Nephron (organoid): ENCODE results near the gene REPS2.

ENCODE experiments used
- H3K27ac Mint-ChIP-seq, 3 experiments: 2 replicates each; pipeline ENCODE4 v1.8.0; 2020; ENCODE audit warnings: mixed read lengths in 3 of 3, mild to moderate bottlenecking in 2 of 3, moderate library complexity in 1 of 3
- H3K27me3 Mint-ChIP-seq: 2 replicates; pipeline ENCODE4 v1.8.0; 2021; ENCODE audit warnings: low read depth, mild to moderate bottlenecking, moderate library complexity, mixed read lengths
- H3K36me3 Mint-ChIP-seq: 2 replicates; pipeline ENCODE4 v1.8.0; 2020; ENCODE audit warnings: low read depth, mixed read lengths
- H3K4me1 Mint-ChIP-seq: 2 replicates; pipeline ENCODE4 v1.8.0; 2020; ENCODE audit warnings: mixed read lengths
- H3K4me3 Mint-ChIP-seq, 3 experiments: 2 replicates each; pipeline ENCODE4 v1.8.0; 2020; ENCODE audit warnings: mild to moderate bottlenecking in 3 of 3, mixed read lengths in 3 of 3, moderate library complexity in 2 of 3
- H3K9me3 Mint-ChIP-seq: 2 replicates; pipeline ENCODE4 v1.8.0; 2020; ENCODE audit warnings: mixed read lengths
- CTCF ChIP-seq, 3 experiments: fragments of 200-600 bp; sonication (generic); IDR thresholded peaks; one replicate each; pipeline ENCODE4 v1.5.0; 2021; ENCODE audit warnings: antibody characterized with exemption in 3 of 3; ENCODE audit not compliant: unreplicated experiment in 3 of 3

Gene REPS2

GRCh38 chrX:16978193-16978984 lies 31.9 kb downstream of the REPS2 start:
- no peak for TF ChIP-seq CTCF (IDR thresholded peaks at IDR 0.05; ENCODE audit: unreplicated experiment in 3 of 3)
- Mint-ChIP-seq H3K4me1 (peaks cover 24% of the 10 kb centered on the region), H3K4me3 (no peak overlapping the region), H3K27me3 (no peaks in the 10 kb centered on the region), H3K9me3 (no peaks in the 10 kb centered on the region), H3K36me3 (no peaks in the 10 kb centered on the region), H3K27ac (peak overlapping the region; percentile 81 to 85 (median 84))

- Mint-ChIP-seq H3K4me1 (peaks cover 28% of the 10 kb centered on the region), H3K4me3 (no peak overlapping the region), H3K27me3 (peaks cover 4% of the 10 kb centered on the region), H3K9me3 (no peaks in the 10 kb centered on the region), H3K36me3 (no peaks in the 10 kb centered on the region), H3K27ac (peak overlapping the region; percentile 14 to 85 (median 84))
- no peak for TF ChIP-seq CTCF (IDR thresholded peaks at IDR 0.05; ENCODE audit: unreplicated experiment in 3 of 3)
Observed at GRCh38 chrX:16979226-16979625, 32.8 kb downstream of the REPS2 start.

DNA sequence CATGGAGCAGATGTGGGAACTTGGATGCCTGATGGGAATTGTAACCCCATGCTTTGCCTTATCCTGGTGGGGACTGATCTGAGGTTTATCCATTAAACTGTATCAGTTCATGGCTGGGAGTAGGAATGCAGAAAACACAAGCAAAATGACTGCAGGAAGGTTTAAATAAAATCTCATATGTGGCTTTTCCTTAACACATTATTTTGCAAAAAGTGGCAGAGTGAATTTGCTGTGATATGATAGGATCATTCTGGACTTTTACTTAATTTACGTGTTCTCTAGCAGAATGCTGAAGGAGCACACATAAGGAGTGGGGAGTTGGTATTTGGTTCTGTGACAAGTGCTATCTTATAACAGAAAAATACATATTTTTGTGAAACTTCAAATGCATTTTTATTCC lies 34.8 kb downstream of the REPS2 start:
- no peak for TF ChIP-seq CTCF (IDR thresholded peaks at IDR 0.05; ENCODE audit: unreplicated experiment in 3 of 3)
- Mint-ChIP-seq H3K27ac (peak overlapping the region in 2 of 3 experiments; percentile 49 to 71), H3K9me3 (no peaks in the 10 kb centered on the region)

DNA sequence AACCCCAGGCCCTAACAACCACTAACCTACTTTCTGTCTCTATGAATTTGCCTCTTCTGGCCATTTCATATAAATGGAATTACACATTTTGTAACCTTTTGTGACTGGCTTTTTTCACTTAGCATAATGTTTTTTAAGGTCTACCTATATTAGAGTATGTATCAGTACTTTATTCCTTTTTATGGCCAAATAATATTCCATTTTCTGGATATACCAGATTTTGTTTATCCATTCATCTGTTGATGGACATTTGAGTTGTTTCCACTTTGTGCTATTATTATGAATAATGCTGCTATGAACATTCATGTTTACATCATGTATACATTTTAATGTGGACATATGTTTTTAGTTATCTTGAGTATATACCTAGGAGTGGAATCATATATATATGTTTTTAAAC lies 35.5 kb downstream of the REPS2 start:
- Mint-ChIP-seq H3K4me1 (peaks cover 49% of the 10 kb centered on the region), H3K4me3 (no peak overlapping the region), H3K9me3 (no peaks in the 10 kb centered on the region), H3K36me3 (no peaks in the 10 kb centered on the region), H3K27me3 (peaks cover 4% of the 10 kb centered on the region), H3K27ac (peak overlapping the region in 2 of 3 experiments; percentile 49 to 71)
- no peak for TF ChIP-seq CTCF (IDR thresholded peaks at IDR 0.05; ENCODE audit: unreplicated experiment in 3 of 3)

More for the DNA sequence above, 34.8 kb downstream of the REPS2 start:
- Mint-ChIP-seq H3K4me1 (peaks cover 45% of the 10 kb centered on the region), H3K4me3 (no peak overlapping the region), H3K27me3 (peaks cover 4% of the 10 kb centered on the region), H3K36me3 (no peaks in the 10 kb centered on the region)

DNA sequence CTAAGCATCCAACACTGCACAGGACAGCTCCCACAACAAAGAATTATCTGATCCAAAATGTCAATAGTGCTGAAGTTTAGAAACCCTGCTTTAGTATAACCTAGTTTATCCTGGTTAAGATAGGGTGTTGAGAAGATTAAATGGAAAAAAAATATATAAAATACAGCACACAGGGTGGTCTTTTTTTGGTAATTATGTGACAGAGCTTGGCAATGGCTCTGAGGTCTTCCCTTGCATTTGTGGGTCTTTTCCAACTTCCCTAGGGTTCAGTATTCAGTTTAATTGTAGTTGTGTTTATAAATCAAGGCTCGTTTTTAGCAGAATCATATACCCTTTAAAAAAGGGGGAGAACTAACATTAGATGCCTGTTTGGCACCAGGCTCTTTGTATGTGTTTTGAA lies 36.6 kb downstream of the REPS2 start:
- H3K9me3 Mint-ChIP-seq = peaks cover 2% of the 10 kb centered on the region
- peak overlapping the region in 1 of 3 experiments; percentile 87 for H3K27ac Mint-ChIP-seq
- peaks cover 4% of the 10 kb centered on the region for H3K27me3 Mint-ChIP-seq
- peaks cover 44% of the 10 kb centered on the region for H3K4me1 Mint-ChIP-seq
- H3K36me3 Mint-ChIP-seq = no peaks in the 10 kb centered on the region
- TF ChIP-seq CTCF (IDR thresholded peaks at IDR 0.05; ENCODE audit: unreplicated experiment in 3 of 3) = no peak
- no peak overlapping the region for H3K4me3 Mint-ChIP-seq

DNA sequence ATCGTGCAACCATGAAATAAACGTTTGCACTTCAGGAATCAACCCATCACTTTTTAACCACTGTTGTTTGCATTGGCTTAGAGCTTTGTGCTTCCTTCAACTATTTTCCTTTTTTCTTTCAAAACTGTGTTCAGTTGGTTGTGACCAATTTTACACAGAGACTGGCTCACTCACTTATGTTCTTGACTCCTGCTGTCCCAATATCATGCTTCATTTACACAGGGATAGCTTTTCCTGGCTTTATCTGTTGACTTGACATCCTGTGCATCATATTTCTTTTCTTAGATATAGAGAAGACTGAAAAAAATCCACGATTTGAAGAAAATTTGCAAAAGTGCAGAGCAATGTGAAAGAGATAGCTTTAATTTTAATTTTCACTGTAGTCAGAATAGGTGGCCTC lies 38.8 kb downstream of the REPS2 start:
- peaks cover 8% of the 10 kb centered on the region for H3K27me3 Mint-ChIP-seq
- TF ChIP-seq CTCF (IDR thresholded peaks at IDR 0.05; ENCODE audit: unreplicated experiment in 3 of 3) = no peak
- H3K36me3 Mint-ChIP-seq = no peaks in the 10 kb centered on the region
- peaks cover 31% of the 10 kb centered on the region for H3K4me1 Mint-ChIP-seq
- H3K4me3 Mint-ChIP-seq = peak overlapping the region in 1 of 3 experiments; percentile 19
- H3K27ac Mint-ChIP-seq = peak overlapping the region; percentile 66 to 87 (median 68)
- peaks cover 6% of the 10 kb centered on the region for H3K9me3 Mint-ChIP-seq
